HepG2 (cell line): ENCODE results near the gene KCNMA1. TPM values are rescaled to one million over a fixed set of nuclear protein-coding genes. Genes with fewer than 3 reads are reported as not detected.

ENCODE experiments used
- ATAC-seq: fragments of 200-7000 bp; cut with Tn5 transposase; 3 replicates; pipeline ENCODE4 v1.9.1; 2020; ENCODE audit warnings: mild to moderate bottlenecking, moderate library complexity
- BruUV-seq: library from RNA; stranded (reverse); fragments of 400-500 nt; replicated peaks from 2 replicates; lab custom pipeline; 2021; lab: Mats Ljungman, UMichigan
- CTCF ChIA-PET: fragments of 300-600 bp; formaldehyde crosslinking; extraction: SDS; loops from one replicate; lab custom pipeline; 2021; ENCODE audit warnings: low total read pairs, inconsistent platforms, low intra/inter-chr PET ratio; lab: Yijun Ruan, JAX
- POLR2A ChIA-PET: fragments of 350-600 bp; sonication (Branson Sonifier 250); formaldehyde crosslinking; loops from one replicate; lab custom pipeline; 2020; ENCODE audit warnings: antibody characterized with exemption, inconsistent platforms; lab: Yijun Ruan, JAX
- DNase-seq: peaks from one replicate; pipeline ENCODE4 v3.0.0-alpha.2; 2015; ENCODE audit warnings: low spot score
- FAIRE-seq: peaks from 3 replicates; lab custom pipeline; 2011; peaks lifted over from hg19 to GRCh38; lab: Jason Lieb, UNC
- H2AFZ ChIP-seq: one replicate; pipeline ENCODE4 v1.6.1; 2011; ENCODE audit warnings: low read length, inconsistent platforms
- H3K27ac ChIP-seq: fragments of 300-600 bp; 3 replicates; pipeline ENCODE4 v1.8.0; 2011; ENCODE audit warnings: mixed run types, mild to moderate bottlenecking, mixed read lengths, low read length, inconsistent platforms; ENCODE audit not compliant: insufficient read depth; ENCODE audit errors: extremely low read length
- H3K27me3 ChIP-seq, 2 experiments: fragments of 200-600 bp in 1 of 2; 2 replicates in 1 of 2; 3 replicates in 1 of 2; pipeline versions ENCODE4 v1.6.0 to v1.8.0; 2011; ENCODE audit warnings: low read length in 2 of 2, mild to moderate bottlenecking in 2 of 2, moderate library complexity in 2 of 2, inconsistent platforms in 1 of 2; ENCODE audit not compliant: insufficient read depth in 2 of 2, control insufficient read depth in 1 of 2
- H3K36me3 ChIP-seq, 2 experiments: fragments of 200-600 bp in 1 of 2; replicated peaks in 1 of 2; 2 replicates in 1 of 2; 3 replicates in 1 of 2; pipeline versions ENCODE4 v1.5.1 to v1.8.0; 2011; ENCODE audit warnings: low read length in 2 of 2, inconsistent platforms in 1 of 2; ENCODE audit not compliant: insufficient read depth in 2 of 2, control insufficient read depth in 1 of 2
- H3K4me1 ChIP-seq: 2 replicates; pipeline ENCODE4 v1.5.1; 2012; ENCODE audit warnings: low read length, inconsistent platforms; ENCODE audit not compliant: insufficient read depth
- H3K4me2 ChIP-seq: 2 replicates; pipeline ENCODE4 v1.6.0; 2011; ENCODE audit warnings: low read depth, low read length, inconsistent platforms
- H3K4me3 ChIP-seq, 3 experiments: fragments of 200-600 bp in 1 of 3; sonication (generic), shearing (Covaris generic) in 1 of 3; replicated peaks in 1 of 3; 2 replicates each; pipeline ENCODE4 v1.5.1; 2011 to 2016; ENCODE audit warnings: low read length in 3 of 3, inconsistent platforms in 2 of 3, low read depth in 2 of 3, mild to moderate bottlenecking in 2 of 3, control low read depth in 1 of 3, mixed read lengths in 1 of 3; ENCODE audit not compliant: insufficient read depth in 1 of 3
- H3K79me2 ChIP-seq: one replicate; pipeline ENCODE4 v1.6.1; 2011; ENCODE audit warnings: low read length, inconsistent platforms; ENCODE audit not compliant: insufficient read depth
- H3K9ac ChIP-seq: 2 replicates; pipeline ENCODE4 v1.6.0; 2011; ENCODE audit warnings: mild to moderate bottlenecking, low read depth, low read length, inconsistent platforms; ENCODE audit not compliant: insufficient read depth
- H3K9me3 ChIP-seq: 2 replicates; pipeline ENCODE4 v1.5.1; 2012; ENCODE audit warnings: mild to moderate bottlenecking, low read length
- H4K20me1 ChIP-seq: 2 replicates; pipeline ENCODE4 v1.6.0; 2011; ENCODE audit warnings: inconsistent platforms, mild to moderate bottlenecking, low read length, moderate library complexity; ENCODE audit not compliant: insufficient read depth
- CCAR2 ChIP-seq: fragments of 200-400 bp; formaldehyde crosslinking; optimal IDR thresholded peaks from 2 replicates; pipeline ENCODE3; 2018; ENCODE audit warnings: low read depth, mild to moderate bottlenecking, low read length, moderate library complexity
- CEBPG ChIP-seq: IDR thresholded peaks from 2 replicates; pipeline ENCODE4 v1.6.1; 2016
- JARID2 ChIP-seq: sonication (generic); formaldehyde crosslinking; IDR thresholded peaks from 2 replicates; pipeline ENCODE4 v1.8.1; 2023; ENCODE audit warnings: missing genetic modification reagents, inconsistent platforms; ENCODE audit not compliant: insufficient replicate concordance
- MBNL3 ChIP-seq: fragments of 250-450 bp; sonication (Bioruptor Pico); conservative IDR thresholded peaks from 2 replicates; pipeline ENCODE4 v1.8.0; 2022; ENCODE audit warnings: mild to moderate bottlenecking, inconsistent platforms
- MEIS1 ChIP-seq: sonication (generic); formaldehyde crosslinking; IDR thresholded peaks from 2 replicates; pipeline ENCODE4 v1.9.0; 2021; ENCODE audit warnings: mild to moderate bottlenecking, missing genetic modification reagents, moderate library complexity, borderline replicate concordance
- PAX8 ChIP-seq: sonication (generic); formaldehyde crosslinking; IDR thresholded peaks from 2 replicates; pipeline ENCODE4 v1.8.0; 2022; ENCODE audit warnings: mild to moderate bottlenecking, missing genetic modification reagents, borderline replicate concordance
- TFDP1 ChIP-seq: IDR thresholded peaks from 2 replicates; pipeline ENCODE4 v1.6.1; 2016; ENCODE audit warnings: missing compliant biosample characterization, missing genetic modification reagents, borderline replicate concordance
- ZBTB40 ChIP-seq, 2 experiments: fragments of 450-650 bp in 1 of 2; sonication (generic) in 1 of 2; formaldehyde crosslinking in 1 of 2; IDR thresholded peaks; 2 replicates each; pipeline versions ENCODE4 v1.6.1 to v1.8.0; 2016 to 2022; ENCODE audit warnings: antibody characterized with exemption in 1 of 2, mild to moderate bottlenecking in 1 of 2, missing genetic modification reagents in 1 of 2
- ZBTB7B ChIP-seq: sonication (generic); formaldehyde crosslinking; IDR thresholded peaks from 2 replicates; pipeline ENCODE4 v1.4.0; 2020; ENCODE audit warnings: missing genetic modification reagents
- ZNF33B ChIP-seq: sonication (generic); formaldehyde crosslinking; IDR thresholded peaks from 2 replicates; pipeline ENCODE4 v1.5.1; 2020; ENCODE audit warnings: mild to moderate bottlenecking, missing genetic modification reagents
- WGBS: methylation state at CpG from one replicate; pipeline ENCODE4 v1.1.6; 2017; ENCODE audit warnings: low lambda C conversion rate; 5-methylcytosine and 5-hydroxymethylcytosine counted together
- in situ Hi-C: cut with HindIII; loops from 2 replicates; pipeline ENCODE4 v1.10.0; 2017; ENCODE audit warnings: low pct_unique_long_range_greater_than_20kb; ENCODE audit not compliant: extremely low pct_ligation_motif_present
- intact Hi-C: fragments of 100-400 bp; cut with micrococcal nuclease; formaldehyde crosslinking; loops from one replicate; pipeline ENCODE4 v1.10.0; 2022; ENCODE audit not compliant: unreplicated experiment
- polyA plus RNA-seq, 8 experiments: library from polyadenylated mRNA; depleted of rRNA in 3 of 8; stranded (reverse) in 7 of 8; unstranded in 1 of 8; fragments of >200 nt; fragmentation: Illumina TruSeq in 4 of 8; extraction: Trizol in 4 of 8; gene quantifications; 2 replicates each; pipeline versions ENCODE4 v1.2.1 to v1.2.3, GENCODE V29; 2011 to 2016; ENCODE audit warnings: low read depth in 4 of 8, missing spikeins in 1 of 8, mixed read lengths in 1 of 8; ENCODE audit not compliant: insufficient read depth in 1 of 8
- total RNA-seq, 5 experiments: library from RNA; depleted of rRNA; stranded (reverse); fragments of >200 nt; fragmentation: Illumina TruSeq; extraction: Trizol; gene quantifications; 2 replicates each; pipeline ENCODE4 v1.2.3, GENCODE V29; 2016; ENCODE audit warnings: low read depth in 1 of 5

The KCNMA1 gene
- total and polyA plus RNA-seq, 2 of the 13 experiments (the other 11 are each of a cell fraction or from before 2014, with no cell fraction given) = 0.02 TPM; not detected in 1

- ChIA-PET POLR2A (no interaction called here), CTCF (no interaction called here)
- Histone ChIP-seq H3K4me1 (no peaks in the 10 kb centered on the region), H3K9me3 (no peaks in the 10 kb centered on the region), H3K27ac (no peak overlapping the region), H3K4me2 (no peak overlapping the region), H3K79me2 (no peaks in the 10 kb centered on the region), H3K9ac (no peak overlapping the region), H4K20me1 (no peaks in the 10 kb centered on the region), H3K27me3 (peaks cover 0 to 2% of the 10 kb centered on the region in 2 experiments; a peak in 1 of 5 replicates), H3K4me3 (no peak overlapping the region), H2AFZ (no peak overlapping the region), H3K36me3 (no peaks in the 10 kb centered on the region)
- intact Hi-C loops = no loop called here
- no peak for DNase-seq
- ATAC-seq = no peak
- WGBS = 0% methylated on average over 2 of the region's 2 CpGs
- no TSS peak for BruUV-seq
- FAIRE-seq = no peak
- TF ChIP-seq JARID2 (CRISPR knock-in tag) (no peak), PAX8 (no peak), MEIS1 (CRISPR knock-in tag) (no peak), ZNF33B (CRISPR knock-in tag) (no peak), CCAR2 (no peak), TFDP1 (CRISPR knock-in tag) (no peak), MBNL3 (no peak), ZBTB40 (IDR thresholded peaks at IDR 0.05) (no peak), ZBTB40 (CRISPR knock-in tag; IDR thresholded peaks at IDR 0.05) (no peak), CEBPG (CRISPR knock-in tag) (no peak), ZBTB7B (no peak)
- in situ Hi-C loops = no loop called here
These were observed 630.6 kb downstream of the KCNMA1 start for GRCh38 chr10:77006836-77007511.
